Sigmoid colon (tissue), 4 donors: Measurements from ENCODE around the gene PAQR6.

ENCODE experiments used
- EP300 ChIP-seq, 4 donors: sonication (generic); formaldehyde crosslinking; IDR thresholded peaks; one replicate each; pipeline ENCODE4 v1.6.1; 2017; ENCODE audit warnings: antibody characterized with exemption in 4 of 4
- POLR2A ChIP-seq, 2 donors: fragments of 450-650 bp; IDR thresholded peaks; one replicate each; pipeline ENCODE4 v1.6.1; 2016; ENCODE audit warnings: antibody characterized with exemption in 2 of 2, mild to moderate bottlenecking in 2 of 2, moderate library complexity in 2 of 2
- POLR2AphosphoS5 ChIP-seq, 4 donors: sonication (generic); formaldehyde crosslinking; IDR thresholded peaks; one replicate each; pipeline ENCODE4 v1.6.1; 2017; ENCODE audit warnings: antibody characterized with exemption in 4 of 4
- TF ChIP-seq, protein P1 (sequence below), 4 experiments: fragments of 450-650 bp in 3 of 4; fragments of 200-600 bp in 1 of 4; IDR thresholded peaks; one replicate each; pipeline ENCODE4 v1.5.1; 2016 to 2019; ENCODE audit warnings: antibody characterized with exemption in 4 of 4, mild to moderate bottlenecking in 3 of 4, moderate library complexity in 2 of 4

DNA sequence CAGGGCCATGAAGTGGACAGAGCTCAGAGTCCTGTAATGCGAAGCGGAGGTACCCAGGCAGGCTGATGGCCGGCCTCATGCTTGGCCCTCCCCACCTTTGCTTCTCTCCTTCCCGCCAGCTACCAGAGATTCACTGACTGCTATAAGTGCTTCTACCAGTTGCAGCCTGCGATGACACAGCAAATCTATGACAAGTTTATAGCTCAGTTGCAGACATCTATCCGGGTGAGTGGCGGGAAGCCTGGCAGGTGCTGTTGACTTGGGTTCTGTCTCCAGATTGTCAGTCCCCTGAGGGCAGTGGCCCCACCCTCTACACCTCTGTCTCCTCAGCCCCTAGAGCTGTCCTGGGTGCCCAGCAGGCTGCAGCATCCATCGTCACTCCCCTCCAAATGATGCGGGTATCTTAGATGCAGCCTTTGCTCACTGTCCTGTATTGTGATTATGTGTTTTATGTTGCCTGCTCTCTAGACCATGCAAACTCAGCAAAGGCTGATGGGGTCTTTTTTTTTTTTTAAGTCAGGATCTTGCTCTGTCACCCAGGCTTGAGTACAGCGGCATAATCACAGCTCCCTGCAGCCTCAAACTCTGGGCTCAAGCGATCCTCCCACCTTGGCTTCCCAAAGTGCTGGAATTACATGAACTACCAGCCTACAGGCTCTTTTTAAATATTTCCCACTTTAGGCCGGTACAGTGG lies 15.5 kb downstream of the PAQR6 start:
- TF ChIP-seq, protein P1, sequence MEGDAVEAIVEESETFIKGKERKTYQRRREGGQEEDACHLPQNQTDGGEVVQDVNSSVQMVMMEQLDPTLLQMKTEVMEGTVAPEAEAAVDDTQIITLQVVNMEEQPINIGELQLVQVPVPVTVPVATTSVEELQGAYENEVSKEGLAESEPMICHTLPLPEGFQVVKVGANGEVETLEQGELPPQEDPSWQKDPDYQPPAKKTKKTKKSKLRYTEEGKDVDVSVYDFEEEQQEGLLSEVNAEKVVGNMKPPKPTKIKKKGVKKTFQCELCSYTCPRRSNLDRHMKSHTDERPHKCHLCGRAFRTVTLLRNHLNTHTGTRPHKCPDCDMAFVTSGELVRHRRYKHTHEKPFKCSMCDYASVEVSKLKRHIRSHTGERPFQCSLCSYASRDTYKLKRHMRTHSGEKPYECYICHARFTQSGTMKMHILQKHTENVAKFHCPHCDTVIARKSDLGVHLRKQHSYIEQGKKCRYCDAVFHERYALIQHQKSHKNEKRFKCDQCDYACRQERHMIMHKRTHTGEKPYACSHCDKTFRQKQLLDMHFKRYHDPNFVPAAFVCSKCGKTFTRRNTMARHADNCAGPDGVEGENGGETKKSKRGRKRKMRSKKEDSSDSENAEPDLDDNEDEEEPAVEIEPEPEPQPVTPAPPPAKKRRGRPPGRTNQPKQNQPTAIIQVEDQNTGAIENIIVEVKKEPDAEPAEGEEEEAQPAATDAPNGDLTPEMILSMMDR (IDR thresholded peaks at IDR 0.05), result no peak
- TF ChIP-seq POLR2AphosphoS5 (IDR thresholded peaks at IDR 0.05) (no peak), EP300 (IDR thresholded peaks at IDR 0.05) (no peak), POLR2A (IDR thresholded peaks at IDR 0.05) (no peak)
